Measurements from ENCODE around the gene HDHD3.
"Not testable (repeated sequence)": the region's sequence is repeated elsewhere in the genome, so short reads cannot be mapped to it uniquely, and the experiment has no call there.

Gene HDHD3

DNA sequence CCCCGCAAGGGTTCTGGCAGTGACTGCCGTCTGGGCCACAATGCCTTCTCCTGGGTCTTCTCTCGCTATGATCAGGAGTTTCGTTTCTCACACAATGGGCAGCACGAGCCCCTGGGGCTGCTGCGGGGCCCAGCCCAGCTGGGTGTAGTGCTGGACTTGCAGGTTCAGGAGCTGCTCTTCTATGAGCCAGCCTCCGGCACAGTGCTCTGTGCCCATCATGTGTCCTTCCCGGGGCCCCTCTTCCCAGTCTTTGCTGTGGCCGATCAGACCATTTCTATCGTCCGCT lies 7.0 kb downstream of the HDHD3 start:
- DNase-seq (ENCODE audit: low spot score in 2 of 2) = no peak

DNA sequence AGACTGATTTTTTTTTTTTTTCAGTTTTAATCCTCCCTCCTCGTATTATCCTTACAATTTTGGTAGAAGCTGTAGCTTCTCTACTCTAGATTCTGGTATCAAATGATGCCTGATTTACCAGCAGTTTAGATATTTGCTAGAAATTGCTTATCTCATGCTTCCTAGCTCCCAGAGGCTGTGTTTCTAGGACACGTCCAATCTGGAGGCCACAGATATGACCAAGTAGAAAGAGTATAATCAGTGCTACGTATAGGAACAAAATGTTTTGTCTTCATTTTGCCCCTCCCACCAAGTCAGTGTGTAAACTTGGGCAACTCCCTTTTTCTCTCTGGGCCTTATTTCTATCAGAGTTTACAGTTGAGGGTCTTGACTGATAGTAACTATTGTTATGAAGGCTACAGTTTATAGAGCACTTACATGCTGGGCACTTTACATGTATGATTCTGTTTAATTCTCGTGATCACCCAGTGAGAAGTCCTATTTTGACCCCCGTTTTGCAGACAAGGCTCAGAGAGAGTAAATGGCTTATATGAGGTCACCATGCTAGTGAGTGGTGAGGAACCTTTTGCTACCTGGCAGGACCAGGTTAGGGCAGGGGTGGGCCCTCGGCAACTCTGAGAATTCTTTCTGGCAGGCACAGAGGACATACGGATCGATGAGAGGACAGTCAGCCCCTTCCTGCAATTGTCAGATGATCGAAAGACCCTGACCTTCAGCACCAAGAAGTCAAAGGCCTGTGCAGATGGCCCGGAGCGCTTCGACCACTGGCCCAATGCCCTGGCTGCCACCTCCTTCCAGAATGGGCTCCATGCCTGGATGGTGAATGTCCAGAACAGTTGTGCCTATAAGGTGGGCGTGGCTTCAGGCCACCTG lies 7.6 kb downstream of the HDHD3 start:
- ATAC-seq (replicated peaks; ENCODE audit: extremely low read depth, poor library complexity, severe bottlenecking) (no peak), DNase-seq (ENCODE audit: low spot score in 2 of 2) (no peak)
- Mint-ChIP-seq H3K4me1 (no peaks in the 10 kb centered on the region), H3K4me3 (no peak overlapping the region), H3K27me3 (no peaks in the 10 kb centered on the region), H3K9me3 (no peaks in the 10 kb centered on the region), H3K36me3 (ENCODE audit: insufficient read depth) (peaks cover 4% of the 10 kb centered on the region), H3K27ac (ENCODE audit: low read depth) (no peak overlapping the region)

More for the DNA sequence above, 7.0 kb downstream of the HDHD3 start:
- peaks cover 4% of the 10 kb centered on the region for H3K36me3 Mint-ChIP-seq (ENCODE audit: insufficient read depth)
- H3K27me3 Mint-ChIP-seq = no peaks in the 10 kb centered on the region
- H3K27ac Mint-ChIP-seq (ENCODE audit: low read depth) = no peak overlapping the region
- H3K4me3 Mint-ChIP-seq = no peak overlapping the region
- peaks cover 1% of the 10 kb centered on the region for H3K4me1 Mint-ChIP-seq
- no peaks in the 10 kb centered on the region for H3K9me3 Mint-ChIP-seq
- no peak for ATAC-seq (replicated peaks; ENCODE audit: extremely low read depth, poor library complexity, severe bottlenecking)

DNA sequence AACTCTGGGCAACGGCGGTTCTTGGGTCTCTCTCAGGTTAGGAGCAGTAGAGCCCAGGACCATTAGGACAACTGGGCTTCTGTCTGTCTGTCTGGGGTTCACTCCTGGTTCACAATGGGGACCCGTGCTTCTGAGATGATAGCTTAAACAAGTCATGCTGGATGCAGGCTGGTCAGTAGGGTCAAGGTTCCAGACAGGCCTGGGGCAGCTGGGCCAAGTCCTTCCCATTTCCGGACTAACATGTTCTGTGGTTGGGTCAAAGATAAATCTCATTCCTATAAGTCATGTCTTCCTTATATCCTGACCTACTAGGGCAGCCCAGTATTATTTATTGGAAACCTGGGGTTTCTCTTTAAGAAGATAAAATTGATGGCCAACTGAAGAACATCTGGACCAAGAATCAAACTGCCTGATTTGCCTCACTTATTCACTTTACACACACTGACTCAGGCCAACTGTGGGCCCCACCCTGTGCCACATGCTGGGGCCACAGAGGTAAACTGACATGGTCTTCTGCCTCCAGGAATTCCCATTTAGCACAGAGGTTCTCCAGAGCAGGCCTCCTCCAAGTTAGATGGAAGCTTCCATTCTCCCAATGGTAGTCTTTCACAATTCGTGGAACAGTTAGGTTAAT lies 8.3 kb downstream of the HDHD3 start:
- Mint-ChIP-seq H3K4me1 (no peaks in the 10 kb centered on the region), H3K27ac (ENCODE audit: low read depth) (no peak overlapping the region), H3K27me3 (no peaks in the 10 kb centered on the region), H3K4me3 (no peak overlapping the region), H3K36me3 (ENCODE audit: insufficient read depth) (peaks cover 2% of the 10 kb centered on the region), H3K9me3 (no peaks in the 10 kb centered on the region)
- DNase-seq (ENCODE audit: low spot score in 2 of 2) (no peak), ATAC-seq (replicated peaks; ENCODE audit: extremely low read depth, poor library complexity, severe bottlenecking) (no peak)

DNA sequence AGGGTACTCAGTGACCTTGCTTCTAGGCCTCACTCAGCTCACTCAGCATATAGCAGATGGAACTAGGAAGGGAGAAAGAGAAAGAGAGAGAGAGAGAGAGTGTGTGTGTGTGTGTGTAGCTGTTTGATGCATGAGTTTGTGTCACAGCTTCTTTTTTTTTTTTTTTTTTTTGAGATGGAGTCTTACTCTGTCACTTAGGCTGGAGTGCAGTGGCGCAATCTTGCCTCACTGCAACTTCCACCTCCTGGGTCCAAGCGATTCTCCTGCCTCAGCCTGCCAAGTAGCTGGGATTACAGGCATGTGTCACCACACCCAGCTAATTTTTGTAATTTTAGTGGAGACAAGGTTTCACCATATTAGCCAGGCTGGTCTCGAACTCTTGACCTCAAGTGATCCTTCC lies 11.1 kb downstream of the HDHD3 start:
- not testable (repeated sequence) for H3K36me3 Mint-ChIP-seq (ENCODE audit: insufficient read depth); ATAC-seq (replicated peaks; ENCODE audit: extremely low read depth, poor library complexity, severe bottlenecking); H3K9me3 Mint-ChIP-seq; DNase-seq (ENCODE audit: low spot score in 2 of 2); H3K4me3 Mint-ChIP-seq; H3K27me3 Mint-ChIP-seq; H3K4me1 Mint-ChIP-seq; H3K27ac Mint-ChIP-seq (ENCODE audit: low read depth)

DNA sequence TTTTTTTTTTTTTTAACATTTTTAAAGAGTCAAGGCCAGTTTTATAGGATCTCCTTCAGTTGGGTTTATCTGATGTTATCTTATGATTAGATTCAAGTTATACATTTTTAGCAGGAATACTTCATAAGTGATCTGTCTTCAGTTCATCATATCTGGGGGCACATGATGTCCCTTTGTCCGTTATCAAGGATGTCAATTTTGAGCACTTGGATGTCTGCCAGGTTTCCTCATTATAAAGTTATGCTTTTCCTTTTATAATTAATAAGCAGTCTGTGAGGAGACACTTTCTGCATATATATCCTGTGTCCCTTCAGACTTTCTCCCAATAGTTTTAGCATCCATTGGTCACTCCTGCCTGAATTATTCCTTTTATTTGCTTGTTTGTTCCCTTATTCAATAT lies 11.8 kb downstream of the HDHD3 start:
- no peak for ATAC-seq (replicated peaks; ENCODE audit: extremely low read depth, poor library complexity, severe bottlenecking)
- Mint-ChIP-seq H3K27me3 (no peaks in the 10 kb centered on the region), H3K9me3 (no peaks in the 10 kb centered on the region), H3K4me3 (no peak overlapping the region), H3K27ac (ENCODE audit: low read depth) (no peak overlapping the region), H3K36me3 (ENCODE audit: insufficient read depth) (no peaks in the 10 kb centered on the region), H3K4me1 (no peaks in the 10 kb centered on the region)
- DNase-seq (ENCODE audit: low spot score in 2 of 2) = no peak

DNA sequence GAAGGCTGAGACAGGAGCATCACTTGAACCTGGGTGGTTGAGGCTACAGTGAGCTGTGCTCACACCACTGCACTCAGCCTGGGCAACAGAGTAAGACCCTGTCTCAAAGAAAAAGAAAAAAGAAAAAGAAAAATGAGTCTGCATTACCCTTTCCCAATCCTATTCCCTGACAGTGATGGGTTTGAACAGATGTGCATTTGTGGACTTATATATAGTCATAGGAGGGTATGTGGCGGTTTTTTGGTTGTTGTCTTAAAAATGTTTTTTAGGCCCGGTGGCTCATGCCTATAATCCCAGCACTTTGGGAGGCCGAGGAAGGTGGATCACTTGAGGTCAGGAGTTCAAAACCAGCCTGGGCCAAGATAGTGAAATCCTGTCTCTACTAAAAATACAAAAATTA lies 13.4 kb downstream of the HDHD3 start:
- no peak overlapping the region for H3K27ac Mint-ChIP-seq (ENCODE audit: low read depth)
- DNase-seq (ENCODE audit: low spot score in 2 of 2) (no peak), ATAC-seq (replicated peaks; ENCODE audit: extremely low read depth, poor library complexity, severe bottlenecking) (no peak)
- H3K4me1 Mint-ChIP-seq = no peaks in the 10 kb centered on the region
- no peaks in the 10 kb centered on the region for H3K27me3 Mint-ChIP-seq
- H3K4me3 Mint-ChIP-seq = no peak overlapping the region
- H3K9me3 Mint-ChIP-seq = no peaks in the 10 kb centered on the region
- no peaks in the 10 kb centered on the region for H3K36me3 Mint-ChIP-seq (ENCODE audit: insufficient read depth)

DNA sequence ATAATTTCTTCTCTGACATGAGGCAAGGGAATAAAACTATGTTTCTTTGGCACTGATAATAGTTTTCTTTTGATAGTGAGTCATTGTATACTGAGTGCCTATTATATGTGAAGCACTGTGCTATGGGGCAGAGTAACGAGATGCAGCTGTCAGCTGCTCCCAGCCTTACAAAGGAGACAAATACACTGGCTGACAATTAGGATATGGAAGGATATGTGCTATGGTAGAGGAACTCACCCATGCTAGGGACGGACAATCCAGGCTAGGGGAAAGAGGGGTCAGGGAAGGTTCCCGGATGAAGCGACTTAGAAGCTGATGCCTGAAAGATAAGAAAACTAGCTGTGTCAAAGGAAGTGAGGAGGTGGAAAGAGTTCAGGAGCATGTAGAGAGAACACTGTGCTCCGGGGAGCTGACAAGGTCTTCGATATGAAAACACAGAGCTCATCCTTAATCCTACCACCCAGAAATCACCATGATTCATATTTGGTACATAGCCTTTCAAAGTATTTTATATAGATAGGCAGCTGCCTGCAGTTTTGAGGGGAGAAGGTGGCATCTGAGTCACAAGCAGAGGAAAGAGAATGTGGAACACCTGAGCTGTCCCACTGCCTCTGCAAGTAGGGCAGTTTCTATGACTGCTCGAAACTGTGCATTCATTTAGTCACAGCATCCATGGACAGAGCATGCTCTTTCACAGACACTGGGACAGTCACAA lies 15.3 kb downstream of the HDHD3 start:
- H3K27me3 Mint-ChIP-seq = no peaks in the 10 kb centered on the region
- no peak for DNase-seq (ENCODE audit: low spot score in 2 of 2)
- ATAC-seq (replicated peaks; ENCODE audit: extremely low read depth, poor library complexity, severe bottlenecking) = no peak
- no peaks in the 10 kb centered on the region for H3K36me3 Mint-ChIP-seq (ENCODE audit: insufficient read depth)
- H3K9me3 Mint-ChIP-seq = no peaks in the 10 kb centered on the region
- no peak overlapping the region for H3K4me3 Mint-ChIP-seq
- H3K4me1 Mint-ChIP-seq = no peaks in the 10 kb centered on the region
- H3K27ac Mint-ChIP-seq (ENCODE audit: low read depth) = no peak overlapping the region

DNA sequence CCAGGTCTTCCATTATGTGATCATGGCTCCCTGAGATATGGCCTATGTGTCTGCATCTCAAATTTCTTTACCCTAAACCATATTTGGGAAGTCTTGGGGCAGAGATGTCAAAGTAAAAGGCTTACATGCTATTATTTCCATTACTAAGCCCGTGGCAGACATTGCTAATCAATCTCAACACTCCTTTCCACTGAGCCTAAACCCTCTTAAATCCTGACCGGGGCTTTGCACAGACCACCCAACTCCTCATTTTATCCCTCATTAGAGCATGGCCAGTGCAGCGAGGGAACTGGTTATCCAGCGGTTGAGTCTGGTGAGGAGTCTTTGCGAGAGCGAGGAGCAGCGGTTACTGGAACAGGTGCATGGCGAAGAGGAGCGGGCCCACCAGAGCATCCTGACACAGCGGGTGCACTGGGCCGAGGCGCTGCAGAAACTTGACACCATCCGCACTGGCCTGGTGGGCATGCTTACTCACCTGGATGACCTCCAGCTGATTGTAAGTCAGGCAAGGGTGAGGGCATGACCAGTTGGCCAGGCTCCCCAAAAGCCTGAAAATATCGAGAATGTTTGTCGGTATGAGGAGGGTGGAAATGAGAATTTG lies 16.4 kb downstream of the HDHD3 start:
- no peaks in the 10 kb centered on the region for H3K9me3 Mint-ChIP-seq
- no peaks in the 10 kb centered on the region for H3K4me1 Mint-ChIP-seq
- no peaks in the 10 kb centered on the region for H3K36me3 Mint-ChIP-seq (ENCODE audit: insufficient read depth)
- no peaks in the 10 kb centered on the region for H3K27me3 Mint-ChIP-seq
- no peak overlapping the region for H3K27ac Mint-ChIP-seq (ENCODE audit: low read depth)
- DNase-seq (ENCODE audit: low spot score in 2 of 2) = no peak
- no peak overlapping the region for H3K4me3 Mint-ChIP-seq
- ATAC-seq (replicated peaks; ENCODE audit: extremely low read depth, poor library complexity, severe bottlenecking) = no peak

DNA sequence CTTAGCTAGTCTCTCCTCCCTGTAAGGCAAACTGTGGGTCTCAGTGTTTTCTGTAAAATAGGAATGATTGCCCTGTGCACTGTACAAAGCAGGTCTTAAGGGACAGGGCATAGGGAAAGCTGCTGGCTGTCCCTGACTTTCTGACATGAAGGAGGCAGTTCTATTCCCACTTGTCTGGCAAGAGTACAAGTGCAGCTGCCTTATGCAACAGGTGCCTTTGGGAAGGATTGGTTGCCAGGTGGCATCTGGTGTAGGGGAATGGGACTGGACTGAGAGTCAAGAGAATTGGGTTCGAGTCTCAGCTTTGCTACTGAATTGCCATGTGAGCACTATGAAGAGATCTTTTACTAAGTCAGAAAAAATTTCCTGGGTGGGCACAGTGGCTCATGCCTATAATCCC lies 17.4 kb downstream of the HDHD3 start:
- ATAC-seq (replicated peaks; ENCODE audit: extremely low read depth, poor library complexity, severe bottlenecking) (no peak), DNase-seq (ENCODE audit: low spot score in 2 of 2) (no peak)
- H3K27ac Mint-ChIP-seq (ENCODE audit: low read depth) = no peak overlapping the region
- no peaks in the 10 kb centered on the region for H3K27me3 Mint-ChIP-seq
- no peak overlapping the region for H3K4me3 Mint-ChIP-seq
- H3K4me1 Mint-ChIP-seq = no peaks in the 10 kb centered on the region
- H3K36me3 Mint-ChIP-seq (ENCODE audit: insufficient read depth) = no peaks in the 10 kb centered on the region
- no peaks in the 10 kb centered on the region for H3K9me3 Mint-ChIP-seq

DNA sequence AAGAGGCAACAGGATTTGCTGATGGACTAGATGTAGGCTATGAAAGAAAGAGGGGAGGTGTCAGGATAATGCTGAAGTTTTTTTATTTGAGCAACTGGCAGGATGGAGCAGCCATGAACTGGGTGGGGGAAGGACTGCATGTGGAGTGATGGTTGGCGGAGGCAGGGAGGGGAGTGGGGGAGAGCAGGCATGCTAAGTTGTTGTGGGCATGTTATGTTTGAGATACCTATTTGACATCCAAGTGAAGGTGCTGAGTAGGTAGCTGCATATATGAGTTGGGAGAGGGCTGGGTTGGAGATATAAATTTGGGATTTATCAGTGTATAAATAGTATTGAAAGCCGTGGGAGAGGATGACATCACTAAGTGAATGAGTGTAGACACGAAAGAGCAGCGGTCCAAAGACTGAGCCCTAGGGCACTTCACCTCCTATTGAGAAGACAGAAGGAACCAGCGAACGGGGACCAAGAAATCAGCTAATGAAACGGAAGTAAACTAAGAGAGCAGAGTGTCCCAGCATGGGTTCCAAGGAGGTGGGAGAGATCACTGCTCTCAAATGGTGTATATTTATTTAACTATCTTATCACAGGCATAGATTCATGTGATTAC lies 20.0 kb downstream of the HDHD3 start:
- ATAC-seq (replicated peaks; ENCODE audit: extremely low read depth, poor library complexity, severe bottlenecking) = no peak
- Mint-ChIP-seq H3K9me3 (no peaks in the 10 kb centered on the region), H3K4me1 (no peaks in the 10 kb centered on the region), H3K27ac (ENCODE audit: low read depth) (no peak overlapping the region), H3K36me3 (ENCODE audit: insufficient read depth) (no peaks in the 10 kb centered on the region), H3K27me3 (peaks cover 14% of the 10 kb centered on the region), H3K4me3 (no peak overlapping the region)
- DNase-seq (ENCODE audit: low spot score in 2 of 2) = no peak

DNA sequence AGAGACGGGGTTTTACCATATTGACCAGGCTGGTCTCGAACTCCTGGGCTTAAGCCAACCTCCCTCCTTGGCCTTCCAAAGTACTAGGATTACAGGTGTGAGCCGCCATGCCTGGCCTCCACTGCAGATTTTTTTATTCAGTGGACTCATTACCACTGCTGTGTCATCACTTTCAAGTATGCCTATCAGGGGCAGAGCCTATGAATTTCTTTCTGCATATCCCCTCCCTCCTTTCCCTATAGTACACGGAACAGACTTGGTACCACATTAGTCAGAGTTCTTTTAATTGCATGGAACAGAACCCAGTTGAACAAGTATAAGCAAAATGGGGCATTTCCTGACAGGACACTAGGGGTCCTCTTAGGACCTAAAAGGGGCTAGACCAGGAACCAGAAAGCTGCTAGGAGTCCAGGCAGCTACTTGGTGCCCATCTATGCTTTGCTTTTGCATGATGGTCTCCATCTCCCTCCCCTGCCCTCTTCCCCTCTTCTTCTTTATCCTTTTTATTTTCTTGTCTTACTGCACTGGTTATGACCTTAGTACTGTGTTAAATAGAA lies 21.7 kb downstream of the HDHD3 start:
- Mint-ChIP-seq H3K27me3 (peaks cover 30% of the 10 kb centered on the region), H3K9me3 (no peaks in the 10 kb centered on the region), H3K27ac (ENCODE audit: low read depth) (no peak overlapping the region), H3K4me1 (peaks cover 14% of the 10 kb centered on the region), H3K36me3 (ENCODE audit: insufficient read depth) (peaks cover 5% of the 10 kb centered on the region), H3K4me3 (no peak overlapping the region)
- DNase-seq (ENCODE audit: low spot score in 2 of 2) (no peak), ATAC-seq (replicated peaks; ENCODE audit: extremely low read depth, poor library complexity, severe bottlenecking) (no peak)

DNA sequence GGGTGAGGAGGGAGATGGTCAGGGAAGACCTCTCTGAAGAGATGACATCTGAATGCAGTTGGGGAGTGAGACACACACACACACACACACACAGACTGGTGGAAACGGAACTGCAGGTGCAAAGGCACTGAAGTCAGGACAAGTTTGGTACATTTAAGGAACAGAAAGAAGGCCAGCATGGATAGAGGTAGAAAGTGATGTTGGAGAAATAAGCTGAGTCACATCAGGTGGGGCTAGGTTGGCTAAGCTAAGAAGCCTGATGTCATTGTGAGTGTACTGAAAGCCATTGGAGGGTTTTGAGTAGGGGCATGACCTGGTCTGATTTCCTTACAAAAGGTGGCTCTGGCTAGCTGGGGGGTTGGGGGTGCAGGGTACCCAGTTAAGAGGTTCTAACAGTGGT lies 24.4 kb downstream of the HDHD3 start:
- DNase-seq (ENCODE audit: low spot score in 2 of 2) = no peak
- no peak overlapping the region for H3K27ac Mint-ChIP-seq (ENCODE audit: low read depth)

More for the DNA sequence above, 24.4 kb downstream of the HDHD3 start:
- Mint-ChIP-seq H3K9me3 (no peaks in the 10 kb centered on the region), H3K36me3 (ENCODE audit: insufficient read depth) (peaks cover 5% of the 10 kb centered on the region), H3K27me3 (peaks cover 39% of the 10 kb centered on the region), H3K4me3 (no peak overlapping the region), H3K4me1 (peaks cover 18% of the 10 kb centered on the region)
- ATAC-seq (replicated peaks; ENCODE audit: extremely low read depth, poor library complexity, severe bottlenecking) = no peak

All from central memory CD8-positive, alpha-beta T cell (primary cell).